IPS-20b (cell line): Measurements from ENCODE around the gene PRICKLE4.

ENCODE experiments used
- H3K27ac ChIP-seq: one replicate; pipeline ENCODE4 v1.5.1; 2013; ENCODE audit warnings: low read length
- H3K27me3 ChIP-seq: 2 replicates; pipeline ENCODE4 v1.6.1; 2013; ENCODE audit warnings: mild to moderate bottlenecking, low read length, inconsistent platforms; ENCODE audit not compliant: insufficient read depth
- H3K36me3 ChIP-seq: 2 replicates; pipeline ENCODE4 v1.6.1; 2013; ENCODE audit warnings: low read depth, mild to moderate bottlenecking, inconsistent platforms, low read length, moderate library complexity; ENCODE audit not compliant: insufficient read depth
- H3K4me1 ChIP-seq: 2 replicates; pipeline ENCODE4 v1.6.1; 2013; ENCODE audit warnings: mild to moderate bottlenecking, control low read depth, inconsistent platforms, low read length, moderate library complexity; ENCODE audit not compliant: insufficient read depth
- H3K4me3 ChIP-seq: 2 replicates; pipeline ENCODE4 v1.5.1; 2013; ENCODE audit warnings: mild to moderate bottlenecking, low read length, inconsistent platforms
- H3K9ac ChIP-seq: 2 replicates; pipeline ENCODE4 v1.6.1; 2013; ENCODE audit warnings: low read depth, mild to moderate bottlenecking, inconsistent platforms, low read length, moderate library complexity
- H3K9me3 ChIP-seq: 2 replicates; pipeline ENCODE4 v1.6.1; 2013; ENCODE audit warnings: mild to moderate bottlenecking, low read depth, low read length, inconsistent platforms; ENCODE audit not compliant: insufficient read depth

PRICKLE4 gene

GRCh38 chr6:41779788-41780550, 613 bp upstream of the PRICKLE4 start, which contains the start of gene FRS3:
Gene FRS3 (minus strand): TSS chr6:41779900. CDS start chr6:41776987, 2,913 bp downstream.
- Histone ChIP-seq H3K27ac (no peak within 1 kb of the TSS), H3K4me3 (peak within 1 kb of the TSS; percentile 86)

GRCh38 chr6:41781366-41781730, 766 bp downstream of the PRICKLE4 start:
- Histone ChIP-seq H3K36me3 (0 out of 2 replicates have a peak, but pooled peaks cover 7% of the 10 kb centered on the region), H3K27me3 (peaks cover 52% of the 10 kb centered on the region), H3K4me1 (peaks cover 14% of the 10 kb centered on the region; the same call in 1 of the 2 replicates), H3K4me3 (peak overlapping the region; percentile 86; the same call in 1 of the 2 replicates), H3K27ac (no peak overlapping the region), H3K9me3 (no peaks in the 10 kb centered on the region), H3K9ac (peak overlapping the region; percentile 60; the same call in 1 of the 2 replicates)

More at GRCh38 chr6:41779788-41780550, 613 bp upstream of the PRICKLE4 start, which contains the start of gene FRS3:
- H3K36me3 ChIP-seq: peaks cover 11% of the 10 kb centered on the region; the same call in 1 of the 2 replicates
- H3K27me3 ChIP-seq: peaks cover 40% of the 10 kb centered on the region
- peaks cover 11% of the 10 kb centered on the region; the same call in 1 of the 2 replicates for H3K4me1 ChIP-seq
- no peaks in the 10 kb centered on the region for H3K9me3 ChIP-seq
- peak within 1 kb of the TSS; percentile 77; the same call in 1 of the 2 replicates for H3K9ac ChIP-seq

GRCh38 chr6:41783106-41783780, 2.7 kb downstream of the PRICKLE4 start:
- Histone ChIP-seq H3K36me3 (no peaks in the 10 kb centered on the region), H3K4me1 (peaks cover 14% of the 10 kb centered on the region; the same call in 1 of the 2 replicates), H3K27me3 (peaks cover 52% of the 10 kb centered on the region), H3K9me3 (no peaks in the 10 kb centered on the region), H3K27ac (no peak overlapping the region), H3K4me3 (no peak overlapping the region), H3K9ac (no peak overlapping the region)

GRCh38 chr6:41784581-41785171, 4.1 kb downstream of the PRICKLE4 start:
- Histone ChIP-seq H3K4me1 (peaks cover 9% of the 10 kb centered on the region; the same call in 1 of the 2 replicates), H3K27ac (no peak overlapping the region), H3K9ac (no peak overlapping the region), H3K27me3 (peaks cover 52% of the 10 kb centered on the region), H3K4me3 (no peak overlapping the region), H3K36me3 (peaks cover 9% of the 10 kb centered on the region), H3K9me3 (no peaks in the 10 kb centered on the region)

GRCh38 chr6:41785254-41785653, 4.7 kb downstream of the PRICKLE4 start:
- Histone ChIP-seq H3K36me3 (peaks cover 15% of the 10 kb centered on the region), H3K9me3 (no peaks in the 10 kb centered on the region), H3K27me3 (peaks cover 52% of the 10 kb centered on the region), H3K4me1 (peaks cover 9% of the 10 kb centered on the region; the same call in 1 of the 2 replicates), H3K4me3 (no peak overlapping the region), H3K27ac (no peak overlapping the region), H3K9ac (no peak overlapping the region)

- peaks cover 51% of the 10 kb centered on the region for H3K27me3 ChIP-seq
- H3K36me3 ChIP-seq: peaks cover 21% of the 10 kb centered on the region
- no peak overlapping the region for H3K27ac ChIP-seq
- H3K4me1 ChIP-seq: peaks cover 9% of the 10 kb centered on the region; the same call in 1 of the 2 replicates
- H3K4me3 ChIP-seq: peak overlapping the region; percentile 97
- peak overlapping the region; percentile 56; the same call in 1 of the 2 replicates for H3K9ac ChIP-seq
- no peaks in the 10 kb centered on the region for H3K9me3 ChIP-seq
Observed at GRCh38 chr6:41785689-41786450, 5.3 kb downstream of the PRICKLE4 start.

GRCh38 chr6:41786451-41787218, 6.1 kb downstream of the PRICKLE4 start:
- H3K9ac ChIP-seq: peak overlapping the region; percentile 98
- peak overlapping the region; percentile 97 for H3K4me3 ChIP-seq
- H3K4me1 ChIP-seq: 0 out of 2 replicates have a peak, but pooled peaks cover 3% of the 10 kb centered on the region
- no peak overlapping the region for H3K27ac ChIP-seq
- no peaks in the 10 kb centered on the region for H3K9me3 ChIP-seq
- H3K27me3 ChIP-seq: peaks cover 43% of the 10 kb centered on the region
- peaks cover 29% of the 10 kb centered on the region for H3K36me3 ChIP-seq

- 0 out of 2 replicates have a peak, but pooled peaks cover 3% of the 10 kb centered on the region for H3K4me1 ChIP-seq
- peak within 1 kb of the TSS; percentile 97 for H3K4me3 ChIP-seq
- peak within 1 kb of the TSS; percentile 98 for H3K9ac ChIP-seq
- H3K36me3 ChIP-seq: peaks cover 36% of the 10 kb centered on the region
- H3K9me3 ChIP-seq: no peaks in the 10 kb centered on the region
- H3K27me3 ChIP-seq: peaks cover 38% of the 10 kb centered on the region
- peak within 1 kb of the TSS; percentile 69 for H3K27ac ChIP-seq
Observed at GRCh38 chr6:41787219-41787917, 6.8 kb downstream of the PRICKLE4 start, which contains the start of gene TOMM6. Gene TOMM6 (plus strand): TSS chr6:41787694. CDS start chr6:41787698, 4 bp downstream.

- Histone ChIP-seq H3K4me3 (no peak overlapping the region), H3K4me1 (0 out of 2 replicates have a peak, but pooled peaks cover 3% of the 10 kb centered on the region), H3K27ac (no peak overlapping the region), H3K9me3 (no peaks in the 10 kb centered on the region), H3K36me3 (peaks cover 39% of the 10 kb centered on the region), H3K27me3 (peaks cover 18% of the 10 kb centered on the region), H3K9ac (no peak overlapping the region)
Observed at GRCh38 chr6:41789390-41789724, 8.8 kb downstream of the PRICKLE4 start.

- H3K4me1 ChIP-seq: 0 out of 2 replicates have a peak, but pooled peaks cover 3% of the 10 kb centered on the region
- H3K27me3 ChIP-seq: peaks cover 11% of the 10 kb centered on the region
- no peak overlapping the region for H3K4me3 ChIP-seq
- no peak overlapping the region for H3K9ac ChIP-seq
- H3K27ac ChIP-seq: no peak overlapping the region
- no peaks in the 10 kb centered on the region for H3K9me3 ChIP-seq
- H3K36me3 ChIP-seq: peaks cover 43% of the 10 kb centered on the region
Observed at GRCh38 chr6:41790045-41790444, 9.5 kb downstream of the PRICKLE4 start.
